ENCODE results near the gene ENDOG.
"Not testable (repeated sequence)": the region's sequence is repeated elsewhere in the genome, so short reads cannot be mapped to it uniquely, and the experiment has no call there.

Gene ENDOG

GRCh38 chr9:128870128-128870940, 52.0 kb downstream of the ENDOG start:
- no peak for DNase-seq

- DNase-seq = not testable (repeated sequence)
Measured at GRCh38 chr9:128870941-128871265, 52.6 kb downstream of the ENDOG start.

Data from NCI-H1092 (cell line).